Measurements from ENCODE around the gene TMEM81. TPM values are rescaled to one million over a fixed set of nuclear protein-coding genes. Genes with fewer than 3 reads are reported as not detected.

The TMEM81 gene
- total RNA-seq, 1 donor from 2014 or later = 5.4 TPM

- Mint-ChIP-seq H3K4me1 (peaks cover 11% of the 10 kb centered on the region), H3K4me3 (no peak overlapping the region), H3K27ac (ENCODE audit: unreplicated experiment) (no peak overlapping the region), H3K36me3 (ENCODE audit: low read depth) (no peaks in the 10 kb centered on the region), H3K9me3 (no peaks in the 10 kb centered on the region), H3K27me3 (ENCODE audit: low read depth) (no peaks in the 10 kb centered on the region)
- TF ChIP-seq CTCF (conservative IDR thresholded peaks at IDR 0.05) = no peak
- no peak for DNase-seq (ENCODE audit: low read depth, low spot score)
These were observed 18.6 kb downstream of the TMEM81 start for GRCh38 chr1:205065666-205066065.

- Mint-ChIP-seq H3K27ac (ENCODE audit: unreplicated experiment) (peak overlapping the region; percentile 62), H3K36me3 (ENCODE audit: low read depth) (no peaks in the 10 kb centered on the region), H3K4me1 (peaks cover 11% of the 10 kb centered on the region), H3K27me3 (ENCODE audit: low read depth) (no peaks in the 10 kb centered on the region), H3K4me3 (no peak overlapping the region), H3K9me3 (no peaks in the 10 kb centered on the region)
- no peak for DNase-seq (ENCODE audit: low read depth, low spot score)
- TF ChIP-seq CTCF (conservative IDR thresholded peaks at IDR 0.05) = no peak
These were observed 19.4 kb downstream of the TMEM81 start for GRCh38 chr1:205064741-205065316.

- Mint-ChIP-seq H3K9me3 (no peaks in the 10 kb centered on the region), H3K27me3 (ENCODE audit: low read depth) (no peaks in the 10 kb centered on the region), H3K36me3 (ENCODE audit: low read depth) (no peaks in the 10 kb centered on the region), H3K27ac (ENCODE audit: unreplicated experiment) (no peak overlapping the region), H3K4me1 (peaks cover 11% of the 10 kb centered on the region), H3K4me3 (no peak overlapping the region)
- DNase-seq (ENCODE audit: low read depth, low spot score) = no peak
- TF ChIP-seq CTCF (conservative IDR thresholded peaks at IDR 0.05) = no peak
These were observed 20.0 kb downstream of the TMEM81 start for GRCh38 chr1:205064301-205064700.

DNA sequence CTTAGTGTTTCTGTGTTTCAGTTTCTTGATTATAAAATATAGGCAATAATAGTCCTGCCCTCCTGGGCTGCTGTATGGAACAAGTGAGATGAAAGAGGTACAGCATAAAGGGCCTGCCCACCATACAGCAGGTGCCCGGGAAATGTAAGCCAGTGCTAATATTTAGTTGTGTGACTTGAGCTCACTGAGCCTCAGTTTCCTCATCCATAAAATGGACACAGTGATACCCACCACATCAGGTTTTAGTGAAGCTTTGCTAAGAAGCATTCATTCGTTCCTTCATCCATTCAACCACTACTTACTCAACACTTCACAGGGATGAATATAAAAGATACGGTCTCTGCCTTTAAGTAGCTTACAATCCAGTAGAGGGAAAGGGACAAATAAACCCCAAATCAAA is 21.4 kb downstream of the TMEM81 start:
- Mint-ChIP-seq H3K27me3 (ENCODE audit: low read depth) (no peaks in the 10 kb centered on the region), H3K4me3 (no peak overlapping the region), H3K27ac (ENCODE audit: unreplicated experiment) (no peak overlapping the region), H3K4me1 (peaks cover 11% of the 10 kb centered on the region), H3K9me3 (no peaks in the 10 kb centered on the region), H3K36me3 (ENCODE audit: low read depth) (no peaks in the 10 kb centered on the region)
- no peak for TF ChIP-seq CTCF (conservative IDR thresholded peaks at IDR 0.05)
- no peak for DNase-seq (ENCODE audit: low read depth, low spot score)

DNA sequence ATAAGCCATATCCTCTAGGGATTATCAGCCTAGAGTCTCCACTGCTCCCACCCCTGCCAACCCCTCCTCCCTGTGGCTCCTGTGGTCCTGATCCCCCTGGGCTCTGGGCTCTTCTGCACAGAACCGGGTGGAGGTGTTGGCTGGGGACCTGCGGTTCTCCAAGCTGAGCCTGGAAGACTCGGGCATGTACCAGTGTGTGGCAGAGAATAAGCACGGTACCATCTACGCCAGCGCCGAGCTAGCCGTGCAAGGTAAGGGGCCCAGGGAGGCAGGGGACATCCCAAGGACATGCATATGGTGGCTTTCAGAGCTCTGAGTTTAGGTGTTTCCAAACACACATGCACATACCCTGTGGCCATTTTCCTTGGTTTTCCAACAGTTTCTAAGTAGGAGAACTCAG is 21.9 kb downstream of the TMEM81 start:
- no peaks in the 10 kb centered on the region for H3K9me3 Mint-ChIP-seq
- H3K4me1 Mint-ChIP-seq = peaks cover 12% of the 10 kb centered on the region
- H3K27me3 Mint-ChIP-seq (ENCODE audit: low read depth) = no peaks in the 10 kb centered on the region
- no peak for TF ChIP-seq CTCF (conservative IDR thresholded peaks at IDR 0.05)
- no peak overlapping the region for H3K27ac Mint-ChIP-seq (ENCODE audit: unreplicated experiment)
- no peaks in the 10 kb centered on the region for H3K36me3 Mint-ChIP-seq (ENCODE audit: low read depth)
- H3K4me3 Mint-ChIP-seq = no peak overlapping the region
- DNase-seq (ENCODE audit: low read depth, low spot score) = no peak

Data from neural crest cell (in vitro differentiated cells).